Vagina (tissue), 2 donors: ENCODE results near the gene GTF3C1.

Experiments
- POLR2A ChIP-seq, 2 donors: fragments of 450-650 bp; IDR thresholded peaks; one replicate each; pipeline ENCODE4 v1.6.1; 2017; ENCODE audit warnings: antibody characterized with exemption in 2 of 2, mild to moderate bottlenecking in 2 of 2, moderate library complexity in 2 of 2
- POLR2AphosphoS5 ChIP-seq, 2 donors: sonication (generic); formaldehyde crosslinking; IDR thresholded peaks; one replicate each; pipeline ENCODE4 v1.9.0; 2017; ENCODE audit warnings: antibody characterized with exemption in 2 of 2, mild to moderate bottlenecking in 2 of 2, low read depth in 1 of 2; ENCODE audit not compliant: insufficient read depth in 1 of 2
- TF ChIP-seq, protein P1 (sequence below), 3 experiments: fragments of 450-650 bp in 2 of 3; fragments of 200-600 bp in 1 of 3; sonication (generic) in 1 of 3; IDR thresholded peaks; one replicate each; pipeline ENCODE4 v1.5.1; 2017 to 2019; ENCODE audit warnings: antibody characterized with exemption in 3 of 3, mild to moderate bottlenecking in 2 of 3, moderate library complexity in 2 of 3

DNA sequence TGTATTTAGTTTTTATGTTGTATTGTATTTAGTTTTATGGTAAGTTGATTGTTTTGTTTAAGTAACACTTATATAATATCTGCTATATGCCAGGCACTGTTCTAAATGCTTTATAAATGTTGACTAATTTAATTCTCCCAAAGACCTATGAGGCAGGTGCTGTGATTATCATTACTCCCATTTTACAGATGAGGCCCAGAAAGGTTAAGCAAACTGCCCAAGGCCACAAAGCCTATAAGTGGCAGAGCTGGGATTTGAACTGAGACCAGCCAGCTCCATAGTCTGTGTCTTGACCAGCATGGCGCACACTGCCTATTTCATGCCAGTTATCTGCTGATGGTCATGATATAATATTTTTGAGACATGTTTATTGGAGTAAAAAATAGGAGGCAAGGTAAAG lies 123.8 kb downstream of the GTF3C1 start:
- TF ChIP-seq, protein P1, sequence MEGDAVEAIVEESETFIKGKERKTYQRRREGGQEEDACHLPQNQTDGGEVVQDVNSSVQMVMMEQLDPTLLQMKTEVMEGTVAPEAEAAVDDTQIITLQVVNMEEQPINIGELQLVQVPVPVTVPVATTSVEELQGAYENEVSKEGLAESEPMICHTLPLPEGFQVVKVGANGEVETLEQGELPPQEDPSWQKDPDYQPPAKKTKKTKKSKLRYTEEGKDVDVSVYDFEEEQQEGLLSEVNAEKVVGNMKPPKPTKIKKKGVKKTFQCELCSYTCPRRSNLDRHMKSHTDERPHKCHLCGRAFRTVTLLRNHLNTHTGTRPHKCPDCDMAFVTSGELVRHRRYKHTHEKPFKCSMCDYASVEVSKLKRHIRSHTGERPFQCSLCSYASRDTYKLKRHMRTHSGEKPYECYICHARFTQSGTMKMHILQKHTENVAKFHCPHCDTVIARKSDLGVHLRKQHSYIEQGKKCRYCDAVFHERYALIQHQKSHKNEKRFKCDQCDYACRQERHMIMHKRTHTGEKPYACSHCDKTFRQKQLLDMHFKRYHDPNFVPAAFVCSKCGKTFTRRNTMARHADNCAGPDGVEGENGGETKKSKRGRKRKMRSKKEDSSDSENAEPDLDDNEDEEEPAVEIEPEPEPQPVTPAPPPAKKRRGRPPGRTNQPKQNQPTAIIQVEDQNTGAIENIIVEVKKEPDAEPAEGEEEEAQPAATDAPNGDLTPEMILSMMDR (IDR thresholded peaks at IDR 0.05): no peak
- TF ChIP-seq POLR2A (IDR thresholded peaks at IDR 0.05) (no peak), POLR2AphosphoS5 (IDR thresholded peaks at IDR 0.05; ENCODE audit: insufficient read depth in 1 of 2, low read depth in 1 of 2) (no peak)
